Mesenchymal stem cell (in vitro differentiated cells and primary cell): ENCODE data around the gene RMND5A.
"Not testable (repeated sequence)": the region's sequence is repeated elsewhere in the genome, so short reads cannot be mapped to it uniquely, and the experiment has no call there.

Experiments
- DNase-seq: peaks from one replicate; pipeline ENCODE4 v3.0.0-alpha.2; 2013
- H2AFZ ChIP-seq: one replicate; pipeline ENCODE4 v1.6.1; 2013; ENCODE audit warnings: low read depth, mild to moderate bottlenecking, control low read depth, inconsistent platforms, low read length, moderate library complexity
- H2AK5ac ChIP-seq: 2 replicates; pipeline ENCODE4 v1.6.1; 2013; ENCODE audit warnings: low read length, moderate library complexity, mild to moderate bottlenecking, inconsistent platforms; ENCODE audit not compliant: severe bottlenecking
- H2BK120ac ChIP-seq: one replicate; pipeline ENCODE4 v1.6.1; 2013; ENCODE audit warnings: low read depth, mild to moderate bottlenecking, inconsistent platforms, low read length, moderate library complexity
- H2BK12ac ChIP-seq, 2 experiments: one replicate each; pipeline ENCODE4 v1.6.1; 2013; ENCODE audit warnings: inconsistent platforms in 2 of 2, low read length in 2 of 2, mild to moderate bottlenecking in 2 of 2, moderate library complexity in 2 of 2, control low read depth in 1 of 2
- H2BK15ac ChIP-seq: one replicate; pipeline ENCODE4 v1.6.1; 2013; ENCODE audit warnings: mild to moderate bottlenecking, low read depth, inconsistent platforms; ENCODE audit not compliant: poor library complexity, severe bottlenecking
- H2BK5ac ChIP-seq: 2 replicates; pipeline ENCODE4 v1.6.1; 2013; ENCODE audit warnings: low read depth, mild to moderate bottlenecking, low read length, control low read depth, inconsistent platforms; ENCODE audit not compliant: poor library complexity, severe bottlenecking
- H3K14ac ChIP-seq, 2 experiments: one replicate each; pipeline ENCODE4 v1.6.1; 2013; ENCODE audit warnings: inconsistent platforms in 2 of 2, low read length in 2 of 2, control low read depth in 1 of 2, mild to moderate bottlenecking in 1 of 2, moderate library complexity in 1 of 2
- H3K18ac ChIP-seq, 2 experiments: one replicate each; pipeline ENCODE4 v1.6.1; 2013; ENCODE audit warnings: inconsistent platforms in 2 of 2, low read length in 2 of 2, control low read depth in 1 of 2, low read depth in 1 of 2, mild to moderate bottlenecking in 1 of 2
- H3K23ac ChIP-seq, 2 experiments: one replicate each; pipeline ENCODE4 v1.6.1; 2013; ENCODE audit warnings: inconsistent platforms in 2 of 2, low read length in 2 of 2, mild to moderate bottlenecking in 2 of 2, moderate library complexity in 2 of 2, control low read depth in 1 of 2
- H3K27ac ChIP-seq: 2 replicates; pipeline ENCODE4 v1.5.1; 2013; ENCODE audit warnings: mild to moderate bottlenecking, moderate library complexity, low read length, control low read depth, inconsistent platforms; ENCODE audit not compliant: poor library complexity, severe bottlenecking
- H3K27me3 ChIP-seq, 2 experiments: 2 replicates each; pipeline versions ENCODE4 v1.6.1 to v1.7.0; 2013; ENCODE audit warnings: low read length in 2 of 2, mild to moderate bottlenecking in 2 of 2, moderate library complexity in 2 of 2, control low read depth in 1 of 2, inconsistent platforms in 1 of 2; ENCODE audit not compliant: control insufficient read depth in 1 of 2, insufficient read depth in 1 of 2
- H3K36me3 ChIP-seq, 2 experiments: 2 replicates each; pipeline versions ENCODE4 v1.6.1 to v1.7.0; 2013; ENCODE audit warnings: low read length in 2 of 2, control low read depth in 1 of 2, inconsistent platforms in 1 of 2, low read depth in 1 of 2, mild to moderate bottlenecking in 1 of 2; ENCODE audit not compliant: insufficient read depth in 2 of 2, control insufficient read depth in 1 of 2
- H3K4ac ChIP-seq, 2 experiments: one replicate each; pipeline ENCODE4 v1.6.1; 2013; ENCODE audit warnings: inconsistent platforms in 2 of 2, low read length in 2 of 2, mild to moderate bottlenecking in 2 of 2, moderate library complexity in 2 of 2, control low read depth in 1 of 2, low read depth in 1 of 2
- H3K4me1 ChIP-seq: 2 replicates; pipeline ENCODE4 v1.6.1; 2013; ENCODE audit warnings: low read depth, low read length, control low read depth; ENCODE audit not compliant: control insufficient read depth, insufficient read depth
- H3K4me2 ChIP-seq: 2 replicates; pipeline ENCODE4 v1.6.1; 2013; ENCODE audit warnings: low read length, mild to moderate bottlenecking, inconsistent platforms; ENCODE audit not compliant: poor library complexity, severe bottlenecking
- H3K4me3 ChIP-seq, 2 experiments: 2 replicates each; pipeline versions ENCODE4 v1.5.1 to v1.7.0; 2013; ENCODE audit warnings: low read length in 2 of 2, mild to moderate bottlenecking in 2 of 2, control low read depth in 1 of 2, low read depth in 1 of 2; ENCODE audit not compliant: insufficient read depth in 1 of 2
- H3K79me1 ChIP-seq: replicated peaks from 2 replicates; pipeline ENCODE4 v1.6.1; 2013; ENCODE audit warnings: mild to moderate bottlenecking, control low read depth, low read length, inconsistent platforms; ENCODE audit not compliant: poor library complexity, severe bottlenecking
- H3K9ac ChIP-seq: 2 replicates; pipeline ENCODE4 v1.7.0; 2013; ENCODE audit warnings: mild to moderate bottlenecking, low read length, moderate library complexity
- H3K9me3 ChIP-seq: 2 replicates; pipeline ENCODE4 v1.7.0; 2013; ENCODE audit warnings: mild to moderate bottlenecking, low read length; ENCODE audit not compliant: control insufficient read depth
- H4K8ac ChIP-seq: one replicate; pipeline ENCODE4 v1.6.1; 2013; ENCODE audit warnings: inconsistent platforms, mild to moderate bottlenecking, low read length, moderate library complexity
- H4K91ac ChIP-seq: one replicate; pipeline ENCODE4 v1.6.1; 2013; ENCODE audit warnings: mild to moderate bottlenecking, low read length, inconsistent platforms
- WGBS: methylation state at CpG from one replicate; pipeline ENCODE4 v1.1.7; 2013; ENCODE audit warnings: mixed read lengths; 5-methylcytosine and 5-hydroxymethylcytosine counted together

Gene RMND5A

GRCh38 chr2:86734896-86735295, 14.8 kb downstream of the RMND5A start:
- H2AK5ac ChIP-seq, H3K4me3 ChIP-seq, H2BK15ac ChIP-seq, H4K8ac ChIP-seq, H2BK5ac ChIP-seq, H3K36me3 ChIP-seq, H3K18ac ChIP-seq, H3K9me3 ChIP-seq, H3K79me1 ChIP-seq, H3K4ac ChIP-seq, H4K91ac ChIP-seq, H2BK120ac ChIP-seq, H2AFZ ChIP-seq, H3K27me3 ChIP-seq, H3K9ac ChIP-seq, H3K4me2 ChIP-seq, H3K4me1 ChIP-seq, H3K14ac ChIP-seq, DNase-seq, H3K23ac ChIP-seq, H2BK12ac ChIP-seq, H3K27ac ChIP-seq: not testable (repeated sequence)
- no CpG with 5 or more reads among the region's 1 CpG for WGBS

- not testable (repeated sequence) for H3K14ac ChIP-seq, H2BK12ac ChIP-seq, H2AFZ ChIP-seq, H2AK5ac ChIP-seq, H3K4me2 ChIP-seq, H3K79me1 ChIP-seq, H2BK120ac ChIP-seq, H3K4ac ChIP-seq, H3K9me3 ChIP-seq, DNase-seq, H3K18ac ChIP-seq, H3K4me3 ChIP-seq, H3K27ac ChIP-seq, H3K9ac ChIP-seq, H3K27me3 ChIP-seq, H3K23ac ChIP-seq, H2BK5ac ChIP-seq, H3K4me1 ChIP-seq, H3K36me3 ChIP-seq, H4K91ac ChIP-seq, H2BK15ac ChIP-seq, H4K8ac ChIP-seq
Measured at GRCh38 chr2:86739485-86739884, 19.4 kb downstream of the RMND5A start.

- not testable (repeated sequence) for DNase-seq, H3K27ac ChIP-seq, H3K9ac ChIP-seq, H3K18ac ChIP-seq, H3K79me1 ChIP-seq, H2AK5ac ChIP-seq, H3K4me2 ChIP-seq, H3K4me1 ChIP-seq, H3K14ac ChIP-seq, H2BK12ac ChIP-seq, H2BK5ac ChIP-seq, H4K8ac ChIP-seq, H3K36me3 ChIP-seq, H3K4me3 ChIP-seq, H3K9me3 ChIP-seq, H3K27me3 ChIP-seq, H2AFZ ChIP-seq, H2BK15ac ChIP-seq, H3K4ac ChIP-seq, H2BK120ac ChIP-seq, H4K91ac ChIP-seq, H3K23ac ChIP-seq
- whole genome bisulfite sequencing: no CpG with 5 or more reads among the region's 11 CpGs
Measured at GRCh38 chr2:86739889-86740288, 19.8 kb downstream of the RMND5A start.

- H2BK5ac ChIP-seq, H3K18ac ChIP-seq, H3K4me1 ChIP-seq, H3K4me3 ChIP-seq, H4K8ac ChIP-seq, DNase-seq, H3K4ac ChIP-seq, H3K36me3 ChIP-seq, H4K91ac ChIP-seq, H3K79me1 ChIP-seq, H3K9me3 ChIP-seq, H2BK15ac ChIP-seq, H2BK12ac ChIP-seq, H3K9ac ChIP-seq, H2BK120ac ChIP-seq, H3K4me2 ChIP-seq, H3K14ac ChIP-seq, H2AFZ ChIP-seq, H2AK5ac ChIP-seq, H3K27me3 ChIP-seq, H3K27ac ChIP-seq, H3K23ac ChIP-seq: not testable (repeated sequence)
- no CpG with 5 or more reads among the region's 4 CpGs for WGBS
Measured at GRCh38 chr2:86741889-86742498, 21.9 kb downstream of the RMND5A start.
